ENCODE data around the gene SLAMF8.

DNA sequence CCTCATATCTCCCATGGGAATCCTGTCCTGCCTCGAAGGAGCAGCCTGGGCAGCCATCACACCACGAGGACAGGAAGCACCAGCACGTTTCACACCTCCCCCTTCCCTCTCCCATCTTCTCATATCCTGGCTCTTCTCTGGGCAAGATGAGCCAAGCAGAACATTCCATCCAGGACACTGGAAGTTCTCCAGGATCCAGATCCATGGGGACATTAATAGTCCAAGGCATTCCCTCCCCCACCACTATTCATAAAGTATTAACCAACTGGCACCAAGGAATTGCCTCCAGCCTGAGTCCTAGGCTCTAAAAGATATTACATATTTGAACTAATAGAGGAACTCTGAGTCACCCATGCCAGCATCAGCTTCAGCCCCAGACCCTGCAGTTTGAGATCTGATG, 8.7 kb downstream of the SLAMF8 start:
- TF ChIP-seq, protein P1, sequence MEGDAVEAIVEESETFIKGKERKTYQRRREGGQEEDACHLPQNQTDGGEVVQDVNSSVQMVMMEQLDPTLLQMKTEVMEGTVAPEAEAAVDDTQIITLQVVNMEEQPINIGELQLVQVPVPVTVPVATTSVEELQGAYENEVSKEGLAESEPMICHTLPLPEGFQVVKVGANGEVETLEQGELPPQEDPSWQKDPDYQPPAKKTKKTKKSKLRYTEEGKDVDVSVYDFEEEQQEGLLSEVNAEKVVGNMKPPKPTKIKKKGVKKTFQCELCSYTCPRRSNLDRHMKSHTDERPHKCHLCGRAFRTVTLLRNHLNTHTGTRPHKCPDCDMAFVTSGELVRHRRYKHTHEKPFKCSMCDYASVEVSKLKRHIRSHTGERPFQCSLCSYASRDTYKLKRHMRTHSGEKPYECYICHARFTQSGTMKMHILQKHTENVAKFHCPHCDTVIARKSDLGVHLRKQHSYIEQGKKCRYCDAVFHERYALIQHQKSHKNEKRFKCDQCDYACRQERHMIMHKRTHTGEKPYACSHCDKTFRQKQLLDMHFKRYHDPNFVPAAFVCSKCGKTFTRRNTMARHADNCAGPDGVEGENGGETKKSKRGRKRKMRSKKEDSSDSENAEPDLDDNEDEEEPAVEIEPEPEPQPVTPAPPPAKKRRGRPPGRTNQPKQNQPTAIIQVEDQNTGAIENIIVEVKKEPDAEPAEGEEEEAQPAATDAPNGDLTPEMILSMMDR (IDR thresholded peaks at IDR 0.05; ENCODE audit: low read depth, low read length, missing input control) = no peak
- TF ChIP-seq, protein P2, sequence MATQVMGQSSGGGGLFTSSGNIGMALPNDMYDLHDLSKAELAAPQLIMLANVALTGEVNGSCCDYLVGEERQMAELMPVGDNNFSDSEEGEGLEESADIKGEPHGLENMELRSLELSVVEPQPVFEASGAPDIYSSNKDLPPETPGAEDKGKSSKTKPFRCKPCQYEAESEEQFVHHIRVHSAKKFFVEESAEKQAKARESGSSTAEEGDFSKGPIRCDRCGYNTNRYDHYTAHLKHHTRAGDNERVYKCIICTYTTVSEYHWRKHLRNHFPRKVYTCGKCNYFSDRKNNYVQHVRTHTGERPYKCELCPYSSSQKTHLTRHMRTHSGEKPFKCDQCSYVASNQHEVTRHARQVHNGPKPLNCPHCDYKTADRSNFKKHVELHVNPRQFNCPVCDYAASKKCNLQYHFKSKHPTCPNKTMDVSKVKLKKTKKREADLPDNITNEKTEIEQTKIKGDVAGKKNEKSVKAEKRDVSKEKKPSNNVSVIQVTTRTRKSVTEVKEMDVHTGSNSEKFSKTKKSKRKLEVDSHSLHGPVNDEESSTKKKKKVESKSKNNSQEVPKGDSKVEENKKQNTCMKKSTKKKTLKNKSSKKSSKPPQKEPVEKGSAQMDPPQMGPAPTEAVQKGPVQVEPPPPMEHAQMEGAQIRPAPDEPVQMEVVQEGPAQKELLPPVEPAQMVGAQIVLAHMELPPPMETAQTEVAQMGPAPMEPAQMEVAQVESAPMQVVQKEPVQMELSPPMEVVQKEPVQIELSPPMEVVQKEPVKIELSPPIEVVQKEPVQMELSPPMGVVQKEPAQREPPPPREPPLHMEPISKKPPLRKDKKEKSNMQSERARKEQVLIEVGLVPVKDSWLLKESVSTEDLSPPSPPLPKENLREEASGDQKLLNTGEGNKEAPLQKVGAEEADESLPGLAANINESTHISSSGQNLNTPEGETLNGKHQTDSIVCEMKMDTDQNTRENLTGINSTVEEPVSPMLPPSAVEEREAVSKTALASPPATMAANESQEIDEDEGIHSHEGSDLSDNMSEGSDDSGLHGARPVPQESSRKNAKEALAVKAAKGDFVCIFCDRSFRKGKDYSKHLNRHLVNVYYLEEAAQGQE (IDR thresholded peaks at IDR 0.05) = no peak
- TF ChIP-seq FOXA2 (IDR thresholded peaks at IDR 0.05) (no peak), TAF1 (conservative IDR thresholded peaks at IDR 0.05) (no peak)
